B cell (primary cell): ENCODE measurements around the gene TEAD3. TPM values are rescaled to one million over a fixed set of nuclear protein-coding genes. Genes with fewer than 3 reads are reported as not detected.

Experiments
- ATAC-seq: fragments of 200-7000 bp; cut with Tn5 transposase; one replicate; pipeline ENCODE4 v1.10.0; 2021; ENCODE audit warnings: low read depth, mild to moderate bottlenecking, moderate number of reproducible peaks, moderate library complexity
- CTCF ChIA-PET: fragments of 350-600 bp; sonication (Branson Sonifier 250); formaldehyde crosslinking; loops from one replicate; lab custom pipeline; 2021; ENCODE audit warnings: antibody characterized with exemption, inconsistent platforms; lab: Charles Lee
- POLR2A ChIA-PET: fragments of 350-600 bp; sonication (Branson Sonifier 250); formaldehyde crosslinking; loops from one replicate; lab custom pipeline; 2021; ENCODE audit warnings: antibody characterized with exemption; lab: Charles Lee
- DNase-seq: peaks from one replicate; pipeline ENCODE4 v3.0.0; 2013
- H2AFZ ChIP-seq: 2 replicates; pipeline ENCODE4 v1.6.1; 2012; ENCODE audit warnings: mild to moderate bottlenecking, low read depth, low read length; ENCODE audit not compliant: insufficient read depth, poor library complexity, severe bottlenecking
- H3K27ac ChIP-seq, 2 donors: 1 replicate in 1 of 2; 2 replicates in 1 of 2; pipeline ENCODE4 v1.5.1; 2012 to 2013; ENCODE audit warnings: low read length in 2 of 2, mild to moderate bottlenecking in 2 of 2, moderate library complexity in 1 of 2
- H3K27me3 ChIP-seq, 4 experiments: fragments of 200-600 bp in 1 of 4; sonication (generic) in 1 of 4; replicated peaks in 1 of 4; 1 replicate in 2 of 4; 2 replicates in 2 of 4; pipeline versions ENCODE4 v1.6.1 to v1.7.0; 2013 to 2016; ENCODE audit warnings: low read length in 3 of 4, mild to moderate bottlenecking in 2 of 4, mixed read lengths in 1 of 4, moderate library complexity in 1 of 4; ENCODE audit not compliant: insufficient read depth in 4 of 4, control insufficient read depth in 3 of 4; ENCODE audit errors: control extremely low read depth in 1 of 4
- H3K36me3 ChIP-seq, 2 experiments: replicated peaks in 1 of 2; 1 replicate in 1 of 2; 2 replicates in 1 of 2; pipeline versions ENCODE4 v1.6.1 to v1.7.1; 2013; ENCODE audit warnings: low read length in 1 of 2; ENCODE audit not compliant: insufficient read depth in 2 of 2, control insufficient read depth in 1 of 2; ENCODE audit errors: control extremely low read depth in 1 of 2, extremely low read depth in 1 of 2
- H3K4me1 ChIP-seq, 2 donors: fragments of 200-600 bp in 1 of 2; sonication (generic) in 1 of 2; 1 replicate in 1 of 2; 2 replicates in 1 of 2; pipeline versions ENCODE4 v1.5.1 to v1.6.1; 2013 to 2017; ENCODE audit warnings: low read length in 2 of 2; ENCODE audit not compliant: control insufficient read depth in 2 of 2, insufficient read depth in 2 of 2
- H3K4me2 ChIP-seq: replicated peaks from 2 replicates; pipeline ENCODE3; 2012; ENCODE audit warnings: mild to moderate bottlenecking, low read depth, low read length; ENCODE audit not compliant: poor library complexity, severe bottlenecking
- H3K4me3 ChIP-seq, 5 experiments: fragments of 200-600 bp in 1 of 5; sonication (generic) in 1 of 5; 1 replicate in 3 of 5; 2 replicates in 2 of 5; pipeline versions ENCODE4 v1.5.1 to v1.7.0; 2011 to 2016; ENCODE audit warnings: low read length in 4 of 5, mild to moderate bottlenecking in 4 of 5, low read depth in 2 of 5, control low read depth in 1 of 5, moderate library complexity in 1 of 5; ENCODE audit not compliant: insufficient read depth in 1 of 5; ENCODE audit errors: control extremely low read depth in 1 of 5, extremely low read depth in 1 of 5
- H3K79me2 ChIP-seq: fragments of 200-600 bp; sonication (generic); one replicate; pipeline ENCODE4 v1.6.0; 2016; ENCODE audit warnings: low read length; ENCODE audit not compliant: control insufficient read depth, insufficient read depth
- H3K9ac ChIP-seq: fragments of 200-600 bp; sonication (generic); 2 replicates; pipeline ENCODE4 v1.6.1; 2017; ENCODE audit warnings: mild to moderate bottlenecking, low read length, moderate library complexity
- H3K9me3 ChIP-seq, 3 donors: one replicate each; pipeline versions ENCODE4 v1.6.1 to v1.7.1; 2013; ENCODE audit warnings: low read length in 2 of 3; ENCODE audit not compliant: control insufficient read depth in 2 of 3, insufficient read depth in 1 of 3; ENCODE audit errors: control extremely low read depth in 1 of 3
- H4K20me1 ChIP-seq: 2 replicates; pipeline ENCODE4 v1.6.0; 2012; ENCODE audit warnings: mild to moderate bottlenecking, low read length; ENCODE audit not compliant: insufficient read depth, control insufficient read depth, poor library complexity, severe bottlenecking
- H3K27ac Mint-ChIP-seq: one replicate; pipeline ENCODE4 v1.8.0; 2021; ENCODE audit warnings: mixed read lengths
- H3K27me3 Mint-ChIP-seq: one replicate; pipeline ENCODE4 v1.8.0; 2021; ENCODE audit warnings: mixed read lengths
- H3K4me1 Mint-ChIP-seq: one replicate; pipeline ENCODE4 v1.8.0; 2021; ENCODE audit warnings: mixed read lengths
- H3K4me3 Mint-ChIP-seq: one replicate; pipeline ENCODE4 v1.8.0; 2021; ENCODE audit warnings: mixed read lengths
- H3K9me3 Mint-ChIP-seq: one replicate; pipeline ENCODE4 v1.8.0; 2022; ENCODE audit warnings: mixed read lengths; ENCODE audit not compliant: insufficient read depth
- CTCF ChIP-seq: fragments of 200-600 bp; IDR thresholded peaks from one replicate; pipeline ENCODE4 v1.8.0; 2022; ENCODE audit warnings: antibody characterized with exemption, mild to moderate bottlenecking
- EZH2 ChIP-seq: IDR thresholded peaks from 2 replicates; pipeline ENCODE4 v1.6.1; 2012; ENCODE audit warnings: borderline replicate concordance, low read depth, mild to moderate bottlenecking, moderate library complexity, low read length; ENCODE audit not compliant: insufficient read depth, poor library complexity, severe bottlenecking
- WGBS: methylation state at CpG from one replicate; pipeline ENCODE4 v1.1.5; 2013; ENCODE audit warnings: missing lambda C conversion rate; ENCODE audit not compliant: insufficient coverage; 5-methylcytosine and 5-hydroxymethylcytosine counted together
- intact Hi-C: fragments of 100-400 bp; cut with micrococcal nuclease; formaldehyde crosslinking; loops from one replicate; pipeline ENCODE4 v1.10.0; 2022
- polyA plus RNA-seq: library from polyadenylated mRNA; depleted of rRNA; stranded (reverse); fragments of >200 nt; gene quantifications from 2 replicates; pipeline ENCODE4 v1.2.3, GENCODE V29; 2012
- total RNA-seq, 2 donors: library from RNA; stranded (reverse); fragments of 120-200 nt in 1 of 2; gene quantifications; 1 replicate in 1 of 2; 2 replicates in 1 of 2; pipeline versions ENCODE4 v1.2.3 to v1.2.4, GENCODE V29; 2013 to 2022

The TEAD3 gene
- total and polyA plus RNA-seq, 2 donors (not counting 1 experiment from before 2014, with no cell fraction given): 0.17 TPM; not detected in 1

- H3K27me3 Mint-ChIP-seq: no peaks in the 10 kb centered on the region
- no peak overlapping the region for H3K4me2 ChIP-seq
- no peaks in the 10 kb centered on the region for H4K20me1 ChIP-seq
- H3K9me3 ChIP-seq: no peaks in the 10 kb centered on the region
- H3K9ac ChIP-seq: no peak overlapping the region
- no peaks in the 10 kb centered on the region for H3K9me3 Mint-ChIP-seq
- no peaks in the 10 kb centered on the region for H3K4me1 Mint-ChIP-seq
- ChIA-PET POLR2A (no interaction called here), CTCF (no interaction called here)
- H3K27ac ChIP-seq: no peak overlapping the region
- H3K79me2 ChIP-seq: no peaks in the 10 kb centered on the region
- H3K4me1 ChIP-seq: no peaks in the 10 kb centered on the region
- TF ChIP-seq EZH2: no peak
- no peak for TF ChIP-seq CTCF
- ATAC-seq (no peak), DNase-seq (no peak)
- no peak overlapping the region for H3K4me3 Mint-ChIP-seq
- no peaks in the 10 kb centered on the region for H3K27me3 ChIP-seq
- intact Hi-C loops: no loop called here
- H3K36me3 ChIP-seq: no peaks in the 10 kb centered on the region
- no peak overlapping the region for H3K4me3 ChIP-seq
- no peak overlapping the region for H2AFZ ChIP-seq
- 94% methylated on average over 5 of the region's 8 CpGs for WGBS
- no peak overlapping the region for H3K27ac Mint-ChIP-seq
Measured at GRCh38 chr6:35436071-35436857, 60.6 kb downstream of the TEAD3 start.

- Histone ChIP-seq H3K4me1 (no peaks in the 10 kb centered on the region), H2AFZ (no peak overlapping the region), H3K4me3 (no peak overlapping the region), H4K20me1 (no peaks in the 10 kb centered on the region), H3K36me3 (no peaks in the 10 kb centered on the region), H3K27me3 (no peaks in the 10 kb centered on the region), H3K4me2 (no peak overlapping the region), H3K9me3 (peaks cover 0 to 5% (median 2%) of the 10 kb centered on the region in 3 donors), H3K27ac (no peak overlapping the region), H3K79me2 (no peaks in the 10 kb centered on the region), H3K9ac (no peak overlapping the region)
- intact Hi-C loops: no loop called here
- Mint-ChIP-seq H3K27me3 (no peaks in the 10 kb centered on the region), H3K4me1 (no peaks in the 10 kb centered on the region), H3K4me3 (no peak overlapping the region), H3K9me3 (no peaks in the 10 kb centered on the region), H3K27ac (no peak overlapping the region)
- ChIA-PET CTCF (interaction anchor here (1.1 to 1.2 kb wide), 2 partner anchors 14 to 141 kb away, joined by 3 read pairs; no protein-coding TSS in a partner anchor), POLR2A (no interaction called here)
- WGBS: 96% methylated on average over 11 of the region's 16 CpGs
- ATAC-seq: no peak
- DNase-seq: no peak
- TF ChIP-seq CTCF: no peak
- TF ChIP-seq EZH2: no peak
Measured at GRCh38 chr6:35435074-35435837, 61.6 kb downstream of the TEAD3 start.
